Activated naive CD8-positive, alpha-beta T cell treated with anti-CD3 and anti-CD28 coated beads, Interleukin-2, amount 10 ng/mL, durations not matched to agents 7 days and 5 days (primary cell): ENCODE results near the gene ZNF283. TPM values are rescaled to one million over a fixed set of nuclear protein-coding genes. Genes with fewer than 3 reads are reported as not detected.
"Not testable (repeated sequence)": the region's sequence is repeated elsewhere in the genome, so short reads cannot be mapped to it uniquely, and the experiment has no call there.

Source experiments
- ATAC-seq: fragments of 150-1000 bp; cut with Tn5 transposase; one replicate; pipeline ENCODE4 v1.10.0; 2021; ENCODE audit warnings: low read depth, moderate library complexity
- POLR2A ChIA-PET: fragments of 350-600 bp; sonication (Branson Sonifier 250); formaldehyde crosslinking; loops from one replicate; lab custom pipeline; 2021; ENCODE audit warnings: antibody characterized with exemption; lab: Charles Lee
- DNase-seq: peaks from one replicate; pipeline ENCODE4 v3.0.0; 2021
- H3K27ac Mint-ChIP-seq: one replicate; pipeline ENCODE4 v1.8.0; 2022; ENCODE audit warnings: mild to moderate bottlenecking, mixed read lengths
- H3K27me3 Mint-ChIP-seq: one replicate; pipeline ENCODE4 v1.8.0; 2022; ENCODE audit warnings: mild to moderate bottlenecking, moderate library complexity, mixed read lengths
- H3K36me3 Mint-ChIP-seq: one replicate; pipeline ENCODE4 v1.8.0; 2021; ENCODE audit warnings: mild to moderate bottlenecking, mixed read lengths
- H3K4me1 Mint-ChIP-seq: one replicate; pipeline ENCODE4 v1.8.0; 2021; ENCODE audit warnings: mixed read lengths
- H3K4me3 Mint-ChIP-seq: one replicate; pipeline ENCODE4 v1.8.0; 2022; ENCODE audit warnings: mild to moderate bottlenecking, moderate library complexity, mixed read lengths
- H3K9me3 Mint-ChIP-seq: one replicate; pipeline ENCODE4 v1.8.0; 2021; ENCODE audit warnings: mixed read lengths
- total RNA-seq, 2 experiments: library from RNA; stranded (reverse); gene quantifications; one replicate each; pipeline ENCODE4 v1.2.3, GENCODE V29; 2021

Gene ZNF283
- total RNA-seq, 2 experiments from 2014 or later: 11.5 TPM

- Mint-ChIP-seq H3K9me3 (no peaks in the 10 kb centered on the region), H3K4me3 (no peak overlapping the region), H3K36me3 (no peaks in the 10 kb centered on the region), H3K27me3 (peaks cover 10% of the 10 kb centered on the region), H3K27ac (no peak overlapping the region), H3K4me1 (no peaks in the 10 kb centered on the region)
- ATAC-seq: no peak
- POLR2A ChIA-PET: no interaction called here
- no peak for DNase-seq
Observed at GRCh38 chr19:43806848-43807247, 20.3 kb upstream of the ZNF283 start.

DNA sequence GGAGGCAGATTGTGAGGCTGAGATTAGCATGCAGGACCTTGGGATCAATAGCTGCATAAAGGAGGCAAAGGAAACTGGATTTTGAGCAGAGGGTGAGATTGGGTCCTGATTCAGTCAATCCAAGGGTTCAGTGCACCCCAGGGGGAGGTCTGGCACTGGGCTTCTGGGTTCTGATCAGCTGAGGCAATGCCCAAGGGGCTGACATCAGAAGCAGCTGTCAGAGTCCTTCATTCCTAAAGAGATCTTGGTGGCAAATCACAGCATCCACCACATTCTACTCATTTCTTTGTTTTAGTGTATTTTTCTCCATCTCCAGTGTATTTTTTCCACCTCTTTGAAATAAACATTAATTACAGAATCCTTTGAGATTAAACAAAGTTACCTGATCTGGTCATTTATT, 19.5 kb upstream of the ZNF283 start:
- Mint-ChIP-seq H3K27me3 (peaks cover 12% of the 10 kb centered on the region), H3K27ac (no peak overlapping the region), H3K4me3 (no peak overlapping the region), H3K36me3 (no peaks in the 10 kb centered on the region), H3K4me1 (no peaks in the 10 kb centered on the region), H3K9me3 (no peaks in the 10 kb centered on the region)
- ATAC-seq (no peak), DNase-seq (no peak)
- POLR2A ChIA-PET: no interaction called here

- POLR2A ChIA-PET: interaction anchor here (1.0 to 1.7 kb wide), 2 partner anchors 56 to 65 kb away, joined by 3 to 7 read pairs; partner anchors contain the start of gene SMG9
- Mint-ChIP-seq H3K9me3 (no peaks in the 10 kb centered on the region), H3K4me3 (no peak overlapping the region), H3K27ac (no peak overlapping the region), H3K4me1 (no peaks in the 10 kb centered on the region), H3K27me3 (peaks cover 17% of the 10 kb centered on the region), H3K36me3 (no peaks in the 10 kb centered on the region)
- DNase-seq: no peak
- peak; percentile 58 for ATAC-seq
Observed at GRCh38 chr19:43809762-43810696, 17.1 kb upstream of the ZNF283 start.

GRCh38 chr19:43811837-43812236, 15.3 kb upstream of the ZNF283 start:
- Mint-ChIP-seq H3K27ac (no peak overlapping the region), H3K9me3 (peaks cover 4% of the 10 kb centered on the region), H3K4me1 (peaks cover 1% of the 10 kb centered on the region), H3K4me3 (no peak overlapping the region), H3K27me3 (peaks cover 17% of the 10 kb centered on the region), H3K36me3 (no peaks in the 10 kb centered on the region)
- POLR2A ChIA-PET: no interaction called here
- ATAC-seq (no peak), DNase-seq (no peak)

GRCh38 chr19:43812259-43812658, 14.9 kb upstream of the ZNF283 start:
- Mint-ChIP-seq H3K4me3 (no peak overlapping the region), H3K27me3 (peaks cover 17% of the 10 kb centered on the region), H3K4me1 (peaks cover 1% of the 10 kb centered on the region), H3K36me3 (no peaks in the 10 kb centered on the region), H3K9me3 (peaks cover 4% of the 10 kb centered on the region), H3K27ac (no peak overlapping the region)
- no peak for DNase-seq
- no peak for ATAC-seq
- POLR2A ChIA-PET: no interaction called here

DNA sequence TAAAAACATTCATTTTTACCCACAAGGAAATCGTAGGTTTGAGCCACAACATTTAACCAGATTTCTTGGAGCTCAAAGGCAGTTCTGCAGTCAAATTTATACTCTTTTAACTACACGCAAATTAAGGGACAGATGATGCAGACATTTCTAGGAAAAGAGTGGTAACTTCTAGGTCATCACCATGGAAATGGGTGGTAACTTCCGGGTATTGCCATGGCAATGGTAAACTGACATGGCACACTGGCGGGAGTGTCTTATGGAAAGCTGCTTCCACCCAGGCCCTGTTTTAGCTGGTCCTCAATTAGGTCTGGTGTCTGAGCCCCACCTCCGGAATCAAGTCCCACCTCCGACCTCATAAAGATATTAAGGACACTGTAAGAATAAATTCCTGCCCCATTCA, 14.4 kb upstream of the ZNF283 start:
- POLR2A ChIA-PET: no interaction called here
- H3K27ac Mint-ChIP-seq: no peak overlapping the region

DNA sequence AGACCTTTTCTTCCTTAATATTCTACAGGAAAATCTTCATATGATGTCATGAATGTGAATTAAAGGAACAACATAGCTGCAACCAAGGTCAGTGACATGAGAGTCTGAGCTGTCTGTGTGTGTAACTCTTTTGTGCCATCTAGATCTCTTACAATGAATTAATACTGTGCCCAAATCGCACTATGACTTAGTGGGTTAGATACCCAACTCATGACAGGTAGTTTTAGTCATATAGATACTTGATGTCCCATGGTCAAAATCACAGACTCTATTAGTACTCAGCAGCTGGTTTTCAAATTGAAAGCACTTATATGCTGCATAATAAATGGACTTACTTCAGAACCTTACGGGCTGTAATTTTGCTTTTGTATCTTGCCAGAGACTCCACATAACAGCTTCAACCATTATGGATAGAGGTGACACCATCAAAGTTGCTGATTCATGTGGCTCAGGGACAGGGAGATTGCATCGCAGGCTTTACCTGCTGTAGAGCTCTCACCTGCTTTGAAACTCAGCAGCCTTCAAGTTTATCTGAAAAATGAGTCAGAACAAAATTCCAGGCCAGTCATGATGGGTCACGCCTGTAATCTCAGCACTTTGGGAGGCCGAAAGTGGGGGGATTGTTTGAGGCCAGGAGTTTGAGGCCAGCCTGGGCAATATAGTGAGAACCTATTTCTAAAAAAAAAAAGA, 12.3 kb upstream of the ZNF283 start:
- peaks cover 11% of the 10 kb centered on the region for H3K27me3 Mint-ChIP-seq
- no peak for ATAC-seq
- H3K4me3 Mint-ChIP-seq: no peak overlapping the region
- H3K27ac Mint-ChIP-seq: no peak overlapping the region
- peaks cover 1% of the 10 kb centered on the region for H3K4me1 Mint-ChIP-seq
- DNase-seq: no peak
- peaks cover 4% of the 10 kb centered on the region for H3K9me3 Mint-ChIP-seq
- POLR2A ChIA-PET: no interaction called here
- no peaks in the 10 kb centered on the region for H3K36me3 Mint-ChIP-seq

More for the DNA sequence above, 14.4 kb upstream of the ZNF283 start:
- no peak overlapping the region for H3K4me3 Mint-ChIP-seq
- ATAC-seq (no peak), DNase-seq (no peak)
- H3K9me3 Mint-ChIP-seq: peaks cover 4% of the 10 kb centered on the region
- H3K36me3 Mint-ChIP-seq: no peaks in the 10 kb centered on the region
- peaks cover 17% of the 10 kb centered on the region for H3K27me3 Mint-ChIP-seq
- peaks cover 1% of the 10 kb centered on the region for H3K4me1 Mint-ChIP-seq

DNA sequence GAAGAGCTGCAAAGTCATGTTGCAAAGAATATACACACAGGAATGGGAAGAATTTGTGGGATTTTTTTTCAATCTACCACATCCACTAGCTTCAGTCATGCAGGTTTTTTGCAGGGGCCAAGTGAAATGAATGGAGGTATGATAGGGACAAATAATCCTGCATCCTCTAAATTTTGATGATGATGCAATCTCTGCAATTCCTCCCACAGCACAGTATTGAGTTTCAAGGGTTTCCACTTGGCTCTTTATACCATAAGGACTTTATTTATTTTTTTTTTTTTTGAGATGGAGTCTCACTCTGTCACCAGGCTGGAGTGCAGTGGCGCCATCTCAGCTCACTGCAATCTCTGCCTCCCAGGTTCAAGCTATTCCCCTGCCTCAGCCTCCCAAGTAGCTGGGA, 9.7 kb upstream of the ZNF283 start:
- H3K4me3 Mint-ChIP-seq, POLR2A ChIA-PET, H3K4me1 Mint-ChIP-seq, DNase-seq, H3K36me3 Mint-ChIP-seq, H3K27ac Mint-ChIP-seq, ATAC-seq, H3K9me3 Mint-ChIP-seq: not testable (repeated sequence)
- peaks cover 23% of the 10 kb centered on the region for H3K27me3 Mint-ChIP-seq

DNA sequence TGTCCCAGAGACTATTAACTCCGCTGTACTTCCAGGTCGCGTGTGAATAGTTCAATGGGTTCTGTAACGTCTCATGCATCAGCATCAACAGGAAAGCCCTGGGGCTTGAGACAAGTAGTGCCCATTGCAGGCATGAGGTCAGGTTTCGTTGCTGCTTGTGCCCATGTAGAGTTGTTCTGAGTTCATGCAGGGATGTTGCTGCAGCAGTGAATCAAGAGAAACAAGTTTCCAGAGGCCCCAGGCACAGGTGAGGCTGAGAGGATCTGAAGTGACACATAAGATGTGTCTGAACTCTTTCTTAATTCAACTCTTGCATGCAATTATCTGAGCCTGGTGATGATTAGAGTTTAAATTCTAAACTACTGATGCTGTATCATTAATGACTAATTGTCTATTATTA, 8.6 kb upstream of the ZNF283 start:
- Mint-ChIP-seq H3K27ac (no peak overlapping the region), H3K36me3 (peaks cover 4% of the 10 kb centered on the region), H3K9me3 (peaks cover 4% of the 10 kb centered on the region), H3K27me3 (peaks cover 19% of the 10 kb centered on the region), H3K4me1 (peaks cover 10% of the 10 kb centered on the region), H3K4me3 (no peak overlapping the region)
- no peak for ATAC-seq
- POLR2A ChIA-PET: no interaction called here
- DNase-seq: no peak

DNA sequence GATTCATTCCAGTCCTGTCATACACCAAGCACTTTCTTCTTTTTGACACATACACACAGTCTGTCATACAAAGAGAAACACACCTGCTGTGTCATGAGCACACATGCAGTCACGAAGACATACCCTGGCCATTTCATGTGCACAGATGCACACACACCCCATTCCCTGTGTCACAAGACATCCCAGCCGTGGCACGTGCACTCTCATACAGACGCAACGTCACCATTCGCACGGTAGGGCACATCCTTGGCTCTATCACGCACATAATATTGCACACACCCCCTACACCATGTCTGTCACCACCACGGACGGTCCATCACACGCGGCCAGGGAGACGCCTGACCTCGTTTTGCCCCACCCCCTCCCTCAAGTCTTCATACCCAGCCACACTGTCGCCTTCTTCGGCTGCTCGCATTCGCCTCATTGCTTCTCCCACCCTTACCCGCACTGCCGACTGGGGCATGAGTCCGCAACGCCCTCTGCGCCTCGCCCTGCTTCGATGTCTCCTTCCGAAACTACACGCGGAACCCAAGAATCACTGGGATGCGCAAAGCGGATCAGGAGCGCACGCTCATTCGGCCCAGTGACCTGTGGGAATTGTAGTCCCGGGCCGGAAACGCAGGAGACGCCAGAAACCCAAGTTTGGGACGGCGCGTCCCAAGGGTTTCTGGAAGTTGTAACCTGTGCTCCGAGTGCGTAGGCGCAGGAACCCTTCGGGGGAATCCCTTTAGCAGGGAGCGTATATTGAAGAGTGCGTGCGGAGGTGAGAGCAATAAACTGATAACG, 6.8 kb upstream of the ZNF283 start:
- ATAC-seq (no peak), DNase-seq (no peak)
- H3K27ac Mint-ChIP-seq: peak overlapping the region; percentile 21
- peaks cover 13% of the 10 kb centered on the region for H3K9me3 Mint-ChIP-seq
- POLR2A ChIA-PET: no interaction called here
- H3K4me3 Mint-ChIP-seq: peak overlapping the region; percentile 77
- H3K36me3 Mint-ChIP-seq: peaks cover 7% of the 10 kb centered on the region
- H3K27me3 Mint-ChIP-seq: peaks cover 23% of the 10 kb centered on the region
- H3K4me1 Mint-ChIP-seq: peaks cover 10% of the 10 kb centered on the region

- peaks cover 10% of the 10 kb centered on the region for H3K4me1 Mint-ChIP-seq
- DNase-seq (no peak), ATAC-seq (no peak)
- H3K9me3 Mint-ChIP-seq: peaks cover 13% of the 10 kb centered on the region
- peak overlapping the region; percentile 77 for H3K4me3 Mint-ChIP-seq
- H3K27ac Mint-ChIP-seq: no peak overlapping the region
- H3K27me3 Mint-ChIP-seq: peaks cover 23% of the 10 kb centered on the region
- peaks cover 7% of the 10 kb centered on the region for H3K36me3 Mint-ChIP-seq
- POLR2A ChIA-PET: no interaction called here
Observed at GRCh38 chr19:43820884-43821215, 6.3 kb upstream of the ZNF283 start.

DNA sequence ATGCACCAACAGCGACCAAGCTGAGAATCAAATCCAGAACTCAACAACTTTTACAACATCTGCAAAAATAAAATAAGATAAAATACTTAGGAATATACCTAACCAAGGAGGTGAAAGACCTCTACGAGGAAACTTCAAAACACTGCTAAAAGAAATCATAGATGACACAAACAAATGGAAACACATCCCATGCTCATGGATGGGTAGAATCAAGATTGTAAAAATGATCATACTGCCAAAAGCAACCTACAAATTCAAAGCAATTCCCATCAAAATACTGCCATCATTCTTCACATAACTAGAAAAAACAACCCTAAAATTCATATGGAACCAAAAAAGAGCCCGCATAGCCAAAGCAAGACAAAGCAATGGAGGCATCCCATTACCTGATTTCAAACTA, 3.3 kb upstream of the ZNF283 start:
- DNase-seq, H3K4me3 Mint-ChIP-seq, ATAC-seq, H3K27ac Mint-ChIP-seq, POLR2A ChIA-PET: not testable (repeated sequence)
- Mint-ChIP-seq H3K9me3 (peaks cover 15% of the 10 kb centered on the region), H3K36me3 (peaks cover 16% of the 10 kb centered on the region), H3K4me1 (peaks cover 22% of the 10 kb centered on the region), H3K27me3 (peaks cover 23% of the 10 kb centered on the region)

DNA sequence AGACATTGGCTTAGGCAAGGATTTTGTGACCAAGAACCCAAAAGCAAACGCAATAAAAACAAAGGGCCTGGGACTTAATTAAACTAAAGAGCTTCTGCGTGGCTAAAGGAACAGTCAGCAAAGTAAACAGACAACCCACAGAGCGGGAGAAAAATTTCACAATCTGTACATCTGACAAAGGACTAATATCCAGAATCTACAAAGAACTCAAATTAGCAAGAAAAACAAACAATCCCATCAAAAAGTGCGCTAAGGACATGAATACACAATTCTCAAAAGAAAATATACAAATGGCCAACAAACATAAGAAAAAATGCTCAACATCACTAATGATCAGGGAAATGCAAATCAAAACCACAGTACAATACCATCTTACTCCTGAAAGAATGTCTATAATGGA, 2.5 kb upstream of the ZNF283 start:
- ATAC-seq, H3K4me3 Mint-ChIP-seq, POLR2A ChIA-PET, H3K27ac Mint-ChIP-seq, DNase-seq: not testable (repeated sequence)
- Mint-ChIP-seq H3K9me3 (peaks cover 15% of the 10 kb centered on the region), H3K4me1 (peaks cover 22% of the 10 kb centered on the region), H3K27me3 (peaks cover 23% of the 10 kb centered on the region), H3K36me3 (peaks cover 22% of the 10 kb centered on the region)
